Middle frontal gyrus (tissue), 1 donor: ENCODE results near the gene PXDC1.
"Not testable (repeated sequence)": the region's sequence is repeated elsewhere in the genome, so short reads cannot be mapped to it uniquely, and the experiment has no call there.

Experiments
- DNase-seq: peaks from one replicate; pipeline ENCODE4 v3.0.0-alpha.2; 2015; ENCODE audit warnings: low spot score; ENCODE audit errors: extremely low spot score

Gene PXDC1

GRCh38 chr6:3762852-3763251 lies 11.3 kb upstream of the PXDC1 start:
- no peak for DNase-seq

- no peak for DNase-seq
Observed at GRCh38 chr6:3762359-3762758, 10.8 kb upstream of the PXDC1 start.

GRCh38 chr6:3761989-3762270 lies 10.4 kb upstream of the PXDC1 start:
- no peak for DNase-seq

- DNase-seq = no peak
Observed at GRCh38 chr6:3759646-3760232, 8.2 kb upstream of the PXDC1 start.

- DNase-seq = no peak
Observed at GRCh38 chr6:3758842-3759144, 7.3 kb upstream of the PXDC1 start.

GRCh38 chr6:3757998-3758841 lies 6.7 kb upstream of the PXDC1 start:
- DNase-seq = not testable (repeated sequence)

GRCh38 chr6:3757241-3757641 lies 5.7 kb upstream of the PXDC1 start:
- DNase-seq = no peak

- DNase-seq = no peak
Observed at GRCh38 chr6:3756546-3756945, 5.0 kb upstream of the PXDC1 start.

- no peak for DNase-seq
Observed at GRCh38 chr6:3755637-3756545, 4.4 kb upstream of the PXDC1 start.

GRCh38 chr6:3754776-3755175 lies 3.3 kb upstream of the PXDC1 start:
- no peak for DNase-seq

GRCh38 chr6:3754032-3754725 lies 2.7 kb upstream of the PXDC1 start:
- not testable (repeated sequence) for DNase-seq

- no peak for DNase-seq
Observed at GRCh38 chr6:3753228-3753835, 1.8 kb upstream of the PXDC1 start.

GRCh38 chr6:3752531-3753227 lies 1.2 kb upstream of the PXDC1 start:
- DNase-seq = no peak

GRCh38 chr6:3751730-3752530 lies 417 bp upstream of the PXDC1 start:
- DNase-seq = no peak

GRCh38 chr6:3750317-3751076 lies 1.0 kb downstream of the PXDC1 start:
- no peak for DNase-seq

- DNase-seq = no peak
Observed at GRCh38 chr6:3749977-3750316, 1.6 kb downstream of the PXDC1 start.

GRCh38 chr6:3749067-3749841 lies 2.3 kb downstream of the PXDC1 start:
- DNase-seq = no peak

GRCh38 chr6:3748208-3749066 lies 3.1 kb downstream of the PXDC1 start:
- no peak for DNase-seq
